ENCODE data around the gene ETV2.

The ETV2 gene

DNA sequence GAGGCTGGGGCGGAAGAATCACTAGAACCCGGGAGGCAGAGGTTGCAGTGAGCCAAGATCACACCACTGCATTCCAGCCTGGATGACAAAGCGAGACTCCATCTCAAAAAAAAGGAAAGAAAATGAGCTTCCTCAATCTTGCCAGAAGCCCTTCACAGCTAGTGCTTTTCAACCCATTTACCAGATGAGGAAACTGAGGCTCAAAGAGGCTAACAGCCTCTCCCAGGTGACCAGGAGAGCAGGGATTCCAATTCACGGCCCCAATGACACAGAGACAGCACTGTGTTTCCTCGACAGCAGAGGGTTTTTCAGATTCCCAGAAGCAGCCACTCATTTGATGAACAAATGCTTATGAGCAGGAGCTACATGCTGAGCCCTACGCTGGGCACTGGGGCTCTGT lies 28.0 kb downstream of the ETV2 start:
- no peaks in the 10 kb centered on the region; a peak in 1 of 3 replicates for H3K36me3 ChIP-seq (ENCODE audit: control insufficient read depth in 2 of 2, insufficient read depth in 1 of 2, low read length in 2 of 2)
- POLR2A ChIA-PET: interaction anchor here (0.6 to 2.5 kb wide), 3 partner anchors 9 to 143 kb away, joined by 4 to 11 read pairs (median 5); partner anchors contain the start of gene COX6B1
- CTCF ChIA-PET: interaction anchor here (0.6 to 1.6 kb wide), 4 partner anchors 9 to 33 kb away, joined by 3 to 6 read pairs (median 4); no protein-coding TSS in a partner anchor
- H3K4me1 ChIP-seq (ENCODE audit: control insufficient read depth, insufficient read depth, low read length): peaks cover 6% of the 10 kb centered on the region
- H3K4me3 ChIP-seq (ENCODE audit: low read depth, low read length): no peak overlapping the region
- H3K9me3 ChIP-seq (ENCODE audit: control insufficient read depth, insufficient read depth, low read depth, low read length): no peaks in the 10 kb centered on the region
- no peak overlapping the region for H3K27ac ChIP-seq (ENCODE audit: extremely low read depth, low read depth, low read length)
- TF ChIP-seq SCRT1 (tag by site-specific recombination; IDR thresholded peaks at IDR 0.05; ENCODE audit: borderline replicate concordance): no peak
- TF ChIP-seq ZNF580 (tag by site-specific recombination; IDR thresholded peaks at IDR 0.05): 0 out of 2 replicates have a peak, but pooled peaks have one; percentile 11

- no peak overlapping the region for H3K27ac ChIP-seq (ENCODE audit: extremely low read depth, low read depth, low read length)
- H3K4me3 ChIP-seq (ENCODE audit: low read depth, low read length): no peak overlapping the region
- TF ChIP-seq ZNF600 (tag by site-specific recombination; IDR thresholded peaks at IDR 0.05) (peak; percentile 63; the same call in 1 of the 2 replicates), ZNF341 (tag by site-specific recombination; IDR thresholded peaks at IDR 0.05; ENCODE audit: low read depth) (peak; percentile 26; the same call in 1 of the 2 replicates), ZNF24 (tag by site-specific recombination; IDR thresholded peaks at IDR 0.05) (no peak), ZNF623 (tag by site-specific recombination; IDR thresholded peaks at IDR 0.05) (0 out of 2 replicates have a peak, but pooled peaks have one; percentile 34), SP2 (tag by site-specific recombination; IDR thresholded peaks at IDR 0.05) (no peak), ZNF792 (tag by site-specific recombination; IDR thresholded peaks at IDR 0.05) (no peak)
- POLR2A ChIA-PET: interaction anchor here (0.6 to 2.5 kb wide), 3 partner anchors 10 to 143 kb away, joined by 4 to 11 read pairs (median 5); partner anchors contain the start of gene COX6B1
- peaks cover 6% of the 10 kb centered on the region for H3K4me1 ChIP-seq (ENCODE audit: control insufficient read depth, insufficient read depth, low read length)
- CTCF ChIA-PET: interaction anchor here (0.6 to 1.6 kb wide), 3 partner anchors 12 to 33 kb away, joined by 3 to 6 read pairs (median 5); no protein-coding TSS in a partner anchor
- H3K9me3 ChIP-seq (ENCODE audit: control insufficient read depth, insufficient read depth, low read depth, low read length): no peaks in the 10 kb centered on the region
- H3K36me3 ChIP-seq (ENCODE audit: control insufficient read depth in 2 of 2, insufficient read depth in 1 of 2, low read length in 2 of 2): no peaks in the 10 kb centered on the region; a peak in 1 of 3 replicates
Measured at GRCh38 chr19:35669974-35670373, 28.4 kb downstream of the ETV2 start.

GRCh38 chr19:35670686-35671085 lies 29.1 kb downstream of the ETV2 start:
- Histone ChIP-seq H3K36me3 (ENCODE audit: control insufficient read depth in 2 of 2, insufficient read depth in 1 of 2, low read length in 2 of 2) (no peaks in the 10 kb centered on the region; a peak in 1 of 3 replicates), H3K9me3 (ENCODE audit: control insufficient read depth, insufficient read depth, low read depth, low read length) (no peaks in the 10 kb centered on the region), H3K4me1 (ENCODE audit: control insufficient read depth, insufficient read depth, low read length) (peaks cover 6% of the 10 kb centered on the region), H3K27ac (ENCODE audit: extremely low read depth, low read depth, low read length) (no peak overlapping the region), H3K4me3 (ENCODE audit: low read depth, low read length) (no peak overlapping the region)
- CTCF ChIA-PET: no interaction called here
- POLR2A ChIA-PET: interaction anchor here (0.6 to 2.5 kb wide), 2 partner anchors 23 to 122 kb away, joined by 3 to 11 read pairs; partner anchors contain the start of gene COX6B1
- peak; percentile 79 for TF ChIP-seq ZNF121 (tag by site-specific recombination; IDR thresholded peaks at IDR 0.05)
- TF ChIP-seq, protein P1, sequence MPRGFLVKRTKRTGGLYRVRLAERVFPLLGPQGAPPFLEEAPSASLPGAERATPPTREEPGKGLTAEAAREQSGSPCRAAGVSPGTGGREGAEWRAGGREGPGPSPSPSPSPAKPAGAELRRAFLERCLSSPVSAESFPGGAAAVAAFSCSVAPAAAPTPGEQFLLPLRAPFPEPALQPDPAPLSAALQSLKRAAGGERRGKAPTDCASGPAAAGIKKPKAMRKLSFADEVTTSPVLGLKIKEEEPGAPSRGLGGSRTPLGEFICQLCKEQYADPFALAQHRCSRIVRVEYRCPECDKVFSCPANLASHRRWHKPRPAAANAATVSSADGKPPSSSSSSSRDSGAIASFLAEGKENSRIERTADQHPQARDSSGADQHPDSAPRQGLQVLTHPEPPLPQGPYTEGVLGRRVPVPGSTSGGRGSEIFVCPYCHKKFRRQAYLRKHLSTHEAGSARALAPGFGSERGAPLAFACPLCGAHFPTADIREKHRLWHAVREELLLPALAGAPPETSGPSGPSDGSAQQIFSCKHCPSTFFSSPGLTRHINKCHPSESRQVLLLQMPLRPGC (tag by site-specific recombination; IDR thresholded peaks at IDR 0.05): no peak

DNA sequence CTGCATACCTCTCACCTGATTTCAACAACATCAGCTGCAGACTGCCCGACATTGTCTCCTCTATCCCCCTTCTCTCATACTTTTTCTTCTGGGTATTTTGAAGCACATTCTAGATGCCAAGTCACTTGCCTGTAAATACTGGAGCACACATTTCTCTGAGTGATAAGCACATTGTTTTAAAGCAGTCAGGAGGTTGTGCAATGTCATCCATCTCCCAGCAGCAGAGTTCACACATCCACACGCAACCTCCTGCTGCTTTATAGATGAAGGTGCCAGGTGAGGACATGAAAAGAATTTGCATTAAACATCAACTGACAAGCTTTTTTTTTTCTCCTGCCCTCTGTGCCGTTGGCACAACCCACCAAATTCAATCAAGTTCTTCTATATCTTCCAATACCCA lies 30.3 kb downstream of the ETV2 start:
- CTCF ChIA-PET: interaction anchor here (0.6 to 1.1 kb wide), 5 partner anchors 10 to 352 kb away, joined by 3 to 6 read pairs (median 3); no protein-coding TSS in a partner anchor
- POLR2A ChIA-PET: interaction anchor here (0.6 to 2.8 kb wide), 4 partner anchors 24 to 219 kb away, joined by 4 to 25 read pairs (median 12); partner anchors contain the start of gene COX6B1

More for the DNA sequence above, 30.3 kb downstream of the ETV2 start:
- Histone ChIP-seq H3K9me3 (ENCODE audit: control insufficient read depth, insufficient read depth, low read depth, low read length) (no peaks in the 10 kb centered on the region), H3K36me3 (ENCODE audit: control insufficient read depth in 2 of 2, insufficient read depth in 1 of 2, low read length in 2 of 2) (no peaks in the 10 kb centered on the region; a peak in 1 of 3 replicates), H3K4me3 (ENCODE audit: low read depth, low read length) (no peak overlapping the region), H3K4me1 (ENCODE audit: control insufficient read depth, insufficient read depth, low read length) (peaks cover 6% of the 10 kb centered on the region), H3K27ac (ENCODE audit: extremely low read depth, low read depth, low read length) (no peak overlapping the region)
- TF ChIP-seq ZIC2 (tag by site-specific recombination; IDR thresholded peaks at IDR 0.05): peak; percentile 12; the same call in 1 of the 2 replicates
- no peak for TF ChIP-seq ZNF561 (tag by site-specific recombination; IDR thresholded peaks at IDR 0.05; ENCODE audit: borderline replicate concordance)
- TF ChIP-seq PRDM1 (tag by site-specific recombination; IDR thresholded peaks at IDR 0.05): peak; percentile 63
- TF ChIP-seq ZSCAN23 (tag by site-specific recombination; IDR thresholded peaks at IDR 0.05): no peak
- TF ChIP-seq GFI1B (tag by site-specific recombination; IDR thresholded peaks at IDR 0.05): no peak
- no peak for TF ChIP-seq SCRT2 (tag by site-specific recombination; IDR thresholded peaks at IDR 0.05)
- TF ChIP-seq ZNF202 (tag by site-specific recombination; IDR thresholded peaks at IDR 0.05; ENCODE audit: borderline replicate concordance): no peak
- peak; percentile 25; the same call in 1 of the 2 replicates for TF ChIP-seq ZNF335 (tag by site-specific recombination; conservative IDR thresholded peaks at IDR 0.05)
- no peak for TF ChIP-seq ZNF248 (tag by site-specific recombination; IDR thresholded peaks at IDR 0.05)
